ENCODE measurements around the gene TBCK. TPM values are rescaled to one million over a fixed set of nuclear protein-coding genes. Genes with fewer than 3 reads are reported as not detected.

The TBCK gene
- total and polyA plus RNA-seq, 2 of the 8 experiments (the other 6 are each of a cell fraction or from before 2014, with no cell fraction given): 10.2 to 18.7 TPM

GRCh38 chr4:106183551-106183950 is 132.5 kb downstream of the TBCK start:
- H3K36me3 ChIP-seq (ENCODE audit: control insufficient read depth in 2 of 4, insufficient read depth in 4 of 4, low read length in 3 of 4): no peaks in the 10 kb centered on the region; a peak in 3 of 8 replicates
- H3K23me2 ChIP-seq (ENCODE audit: low read depth, low read length): no peaks in the 10 kb centered on the region
- no peak overlapping the region for H4K5ac ChIP-seq (ENCODE audit: insufficient read length, low read depth, low read length)
- no peaks in the 10 kb centered on the region for H3K4me1 ChIP-seq (replicated peaks in 1 of 4; ENCODE audit: control insufficient read depth in 3 of 4, insufficient read depth in 4 of 4, low read length in 3 of 4)
- H2AFZ ChIP-seq (ENCODE audit: low read length): no peak overlapping the region
- H2BK12ac ChIP-seq (ENCODE audit: low read depth, low read length): no peak overlapping the region
- no peak overlapping the region for H2AK5ac ChIP-seq (ENCODE audit: low read depth, low read length)
- no peak overlapping the region for H2BK120ac ChIP-seq (replicated peaks; ENCODE audit: low read depth, low read length)
- no peak overlapping the region for H2BK15ac ChIP-seq (ENCODE audit: low read length)
- no peaks in the 10 kb centered on the region for H3K27me3 ChIP-seq (replicated peaks in 1 of 4; ENCODE audit: control insufficient read depth in 3 of 4, extremely low read depth in 1 of 4, insufficient read depth in 3 of 4, low read length in 3 of 4)
- no peak overlapping the region for H4K91ac ChIP-seq (replicated peaks; ENCODE audit: insufficient read length, low read length)
- H2BK5ac ChIP-seq (ENCODE audit: low read depth, low read length): no peak overlapping the region
- ChIA-PET CTCF (ENCODE audit: partially characterized antibody) (no interaction called here), POLR2A (ENCODE audit: partially characterized antibody) (no interaction called here)
- H3K27ac ChIP-seq (ENCODE audit: low read depth, low read length): no peak overlapping the region
- no peak overlapping the region for H2BK20ac ChIP-seq (ENCODE audit: low read length)
- no peaks in the 10 kb centered on the region for H3K79me2 ChIP-seq (ENCODE audit: control insufficient read depth in 1 of 2, insufficient read depth in 2 of 2, low read length in 2 of 2)
- no peak overlapping the region for H3K4ac ChIP-seq (replicated peaks; ENCODE audit: insufficient read length, low read depth, low read length)
- H3K4me3 ChIP-seq (ENCODE audit: extremely low read depth in 1 of 4, insufficient read depth in 2 of 4, low read depth in 3 of 4, low read length in 4 of 4): no peak overlapping the region
- H3K9me3 ChIP-seq (ENCODE audit: insufficient read depth in 2 of 2, low read depth in 1 of 2, low read length in 1 of 2): peaks cover 0 to 4% of the 10 kb centered on the region in 2 experiments; a peak in 1 of 4 replicates
- no peak overlapping the region for H3K14ac ChIP-seq (ENCODE audit: insufficient read length)
- DNase-seq (ENCODE audit: low read depth in 1 of 2, low spot score in 2 of 2) (no peak), FAIRE-seq (no peak)
- no peak overlapping the region for H3K56ac ChIP-seq (replicated peaks; ENCODE audit: insufficient read length, low read depth, low read length)
- no peak for TF ChIP-seq CTCF (IDR thresholded peaks at IDR 0.05; ENCODE audit: control extremely low read depth in 1 of 3, insufficient read depth in 1 of 3, low read depth in 1 of 3, low read length in 3 of 3)
- H3K4me2 ChIP-seq (ENCODE audit: insufficient read depth in 1 of 2, low read depth in 2 of 2, low read length in 2 of 2): no peak overlapping the region
- H3K9ac ChIP-seq (replicated peaks in 1 of 4; ENCODE audit: extremely low read depth in 1 of 4, low read depth in 3 of 4, low read length in 3 of 4): no peak overlapping the region
- H4K8ac ChIP-seq (ENCODE audit: extremely low read depth, insufficient read depth, low read length): no peak overlapping the region
- no peak overlapping the region for H3K23ac ChIP-seq (ENCODE audit: insufficient read length)
- H4K20me1 ChIP-seq (replicated peaks in 1 of 2; ENCODE audit: control insufficient read depth in 1 of 2, insufficient read depth in 2 of 2, low read length in 2 of 2): no peaks in the 10 kb centered on the region
- no peak overlapping the region for H3K18ac ChIP-seq (ENCODE audit: extremely low read depth, low read length)
- H3K79me1 ChIP-seq (ENCODE audit: low read depth, low read length): no peaks in the 10 kb centered on the region
